HG02970 (cell line): ENCODE measurements around the gene PIGU.
"Not testable (repeated sequence)": the region's sequence is repeated elsewhere in the genome, so short reads cannot be mapped to it uniquely, and the experiment has no call there.

Experiments used
- ATAC-seq: cut with Tn5 transposase; IDR thresholded peaks from one replicate; pipeline ENCODE4 v1.9.1; 2021; ENCODE audit warnings: mild to moderate bottlenecking, moderate library complexity, moderate number of reproducible peaks; ENCODE audit not compliant: unreplicated experiment, low FRiP score

PIGU gene, protein sequence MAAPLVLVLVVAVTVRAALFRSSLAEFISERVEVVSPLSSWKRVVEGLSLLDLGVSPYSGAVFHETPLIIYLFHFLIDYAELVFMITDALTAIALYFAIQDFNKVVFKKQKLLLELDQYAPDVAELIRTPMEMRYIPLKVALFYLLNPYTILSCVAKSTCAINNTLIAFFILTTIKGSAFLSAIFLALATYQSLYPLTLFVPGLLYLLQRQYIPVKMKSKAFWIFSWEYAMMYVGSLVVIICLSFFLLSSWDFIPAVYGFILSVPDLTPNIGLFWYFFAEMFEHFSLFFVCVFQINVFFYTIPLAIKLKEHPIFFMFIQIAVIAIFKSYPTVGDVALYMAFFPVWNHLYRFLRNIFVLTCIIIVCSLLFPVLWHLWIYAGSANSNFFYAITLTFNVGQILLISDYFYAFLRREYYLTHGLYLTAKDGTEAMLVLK

DNA sequence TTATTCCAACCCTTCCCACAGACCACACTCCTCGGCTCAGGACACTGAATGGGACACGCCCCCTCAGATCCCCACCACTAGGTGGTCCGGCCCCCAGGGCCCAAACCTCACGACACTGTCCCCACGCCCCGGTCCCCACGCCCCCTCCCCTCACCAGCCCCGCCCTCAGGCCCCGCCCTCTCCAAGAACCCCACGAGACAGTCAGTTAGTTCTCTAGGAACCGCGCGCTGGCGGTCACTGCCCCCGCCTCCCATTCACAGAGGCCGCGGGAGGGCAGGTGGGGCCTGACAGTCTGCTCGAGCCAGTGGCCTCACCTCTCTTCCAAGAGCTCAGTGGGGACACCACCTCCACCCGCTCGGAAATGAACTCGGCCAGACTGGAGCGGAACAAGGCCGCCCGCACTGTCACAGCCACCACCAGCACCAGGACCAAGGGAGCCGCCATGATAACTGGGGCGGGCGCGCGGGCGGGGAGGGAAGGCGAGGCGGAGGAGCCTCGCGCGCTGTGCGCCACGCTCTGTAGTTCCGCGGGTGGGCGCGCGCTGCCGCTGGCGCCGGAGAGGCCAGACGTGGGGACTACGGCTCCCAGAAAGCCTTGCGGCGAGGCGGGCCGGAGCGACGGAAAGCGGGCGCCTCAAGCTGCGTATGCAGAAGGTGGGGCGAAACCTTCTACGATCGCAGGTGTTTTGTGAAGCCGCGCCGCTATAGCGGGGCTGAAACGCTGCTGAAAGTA, at the start of gene PIGU:
PIGU (minus strand) TSS at position 451 of the 732 bp plus-strand sequence; CDS start at position 444, 7 bp downstream.
- peak; percentile 99 for ATAC-seq

- no peak for ATAC-seq
Observed at GRCh38 chr20:34724172-34724571, 47.3 kb upstream of the PIGU start.

GRCh38 chr20:34722560-34722959, 45.7 kb upstream of the PIGU start:
- not testable (repeated sequence) for ATAC-seq

DNA sequence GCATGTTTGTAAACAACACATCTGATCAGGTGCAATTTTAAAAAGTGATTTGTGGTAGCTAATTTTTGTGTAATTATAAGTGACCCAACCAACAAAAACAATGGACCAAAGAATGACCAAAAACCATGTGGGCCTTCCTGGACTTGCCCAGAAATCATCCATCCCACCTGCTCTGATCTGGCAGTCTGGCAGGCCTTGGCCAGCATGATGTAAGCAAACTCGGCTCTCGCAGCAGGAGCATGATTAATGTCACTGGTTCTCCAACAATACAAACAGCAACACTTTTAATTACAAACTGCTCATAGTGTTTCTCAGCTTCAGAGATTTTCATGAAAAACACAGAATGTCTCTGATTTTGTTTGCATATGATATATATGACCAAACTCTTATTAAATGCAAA, 43.4 kb upstream of the PIGU start:
- no peak for ATAC-seq

DNA sequence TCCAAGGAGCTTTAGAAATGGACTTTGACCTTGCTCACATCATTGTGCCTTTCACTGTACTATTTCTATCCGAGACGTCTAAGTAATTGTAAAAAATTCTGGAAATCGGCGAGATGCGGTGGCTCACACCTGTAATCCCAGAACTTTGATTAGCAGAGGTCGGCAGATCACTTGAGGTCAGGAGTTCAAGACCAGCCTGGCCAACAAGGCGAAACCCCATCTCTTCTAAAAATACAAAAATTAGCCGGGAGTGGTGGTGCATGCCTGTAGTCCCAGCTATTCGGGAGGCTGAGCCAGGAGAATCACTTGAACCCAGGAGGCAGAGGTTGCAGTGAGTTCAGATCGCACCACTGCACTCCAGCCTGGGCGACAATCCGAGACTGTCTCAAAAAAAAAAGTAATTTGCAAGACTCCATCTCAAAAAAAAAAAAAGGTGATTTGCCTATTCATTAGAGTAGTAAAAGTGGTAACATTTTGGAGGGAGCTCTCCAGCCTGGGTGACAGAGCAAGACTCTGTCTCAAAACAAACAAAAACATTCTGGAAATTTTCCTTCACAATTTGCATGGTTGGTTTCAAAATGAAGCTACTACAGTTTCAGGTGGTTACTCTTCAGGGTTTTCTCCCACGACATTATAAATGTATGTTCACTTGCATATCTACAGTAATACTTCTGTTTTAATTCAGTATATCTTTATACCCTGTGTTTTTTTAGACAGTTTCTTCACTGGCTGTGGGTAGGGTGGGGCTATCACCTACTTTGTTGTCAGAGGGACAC, 42.5 kb upstream of the PIGU start:
- ATAC-seq: peak; percentile 86

GRCh38 chr20:34717230-34718095, 40.6 kb upstream of the PIGU start:
- ATAC-seq: no peak

DNA sequence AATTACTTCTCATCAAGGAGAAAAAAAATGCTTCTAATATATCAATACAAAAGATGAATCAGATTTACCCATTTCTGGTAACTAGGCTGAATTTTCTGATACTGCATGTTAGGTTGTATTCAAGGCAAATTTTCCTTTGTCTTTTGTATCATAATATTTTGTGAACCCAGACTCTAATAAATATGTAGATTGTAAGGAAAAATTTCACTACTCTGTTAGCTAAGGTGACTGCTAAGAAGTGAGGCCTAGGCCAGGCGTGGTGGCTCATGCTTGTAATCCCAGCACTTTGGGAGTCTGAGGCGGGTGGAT, 40.0 kb upstream of the PIGU start:
- no peak for ATAC-seq

- no peak for ATAC-seq
Observed at GRCh38 chr20:34715384-34715783, 38.5 kb upstream of the PIGU start.

- not testable (repeated sequence) for ATAC-seq
Observed at GRCh38 chr20:34713944-34714515, 37.1 kb upstream of the PIGU start.

DNA sequence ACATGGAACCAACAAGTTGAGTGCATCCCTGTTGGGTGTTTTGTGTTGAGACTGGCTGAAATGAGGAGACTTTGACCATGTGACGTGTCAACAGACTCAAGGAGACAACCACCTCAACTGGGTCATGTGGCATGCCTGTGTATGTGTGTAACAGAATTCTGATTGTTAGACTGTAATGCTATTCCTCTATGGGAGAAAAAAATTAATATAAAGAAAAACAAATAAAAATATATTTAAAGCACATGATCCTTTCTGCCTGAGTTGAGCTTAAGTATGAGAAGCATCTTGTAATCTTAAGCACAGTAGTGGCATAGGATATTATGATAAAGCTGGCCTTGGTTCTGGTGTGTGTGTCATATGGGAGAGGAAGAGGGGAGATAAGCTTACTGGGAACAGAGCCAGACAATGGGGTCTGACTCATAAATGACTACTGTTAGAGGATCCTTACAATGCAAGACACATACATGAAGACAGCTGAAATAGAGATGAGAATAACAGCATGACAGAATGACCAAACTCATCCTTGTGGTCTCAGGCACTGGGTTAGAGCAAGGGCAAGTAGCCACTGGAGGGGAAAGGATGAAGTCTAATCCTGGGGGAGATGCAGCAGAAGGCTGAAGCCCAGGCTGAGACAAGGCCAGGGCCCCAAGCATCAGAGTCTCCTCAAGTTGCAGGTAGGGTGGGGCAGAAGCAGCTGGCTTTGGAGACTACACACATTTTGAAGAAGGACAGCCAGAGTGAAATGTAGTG, 36.5 kb upstream of the PIGU start:
- ATAC-seq: no peak

DNA sequence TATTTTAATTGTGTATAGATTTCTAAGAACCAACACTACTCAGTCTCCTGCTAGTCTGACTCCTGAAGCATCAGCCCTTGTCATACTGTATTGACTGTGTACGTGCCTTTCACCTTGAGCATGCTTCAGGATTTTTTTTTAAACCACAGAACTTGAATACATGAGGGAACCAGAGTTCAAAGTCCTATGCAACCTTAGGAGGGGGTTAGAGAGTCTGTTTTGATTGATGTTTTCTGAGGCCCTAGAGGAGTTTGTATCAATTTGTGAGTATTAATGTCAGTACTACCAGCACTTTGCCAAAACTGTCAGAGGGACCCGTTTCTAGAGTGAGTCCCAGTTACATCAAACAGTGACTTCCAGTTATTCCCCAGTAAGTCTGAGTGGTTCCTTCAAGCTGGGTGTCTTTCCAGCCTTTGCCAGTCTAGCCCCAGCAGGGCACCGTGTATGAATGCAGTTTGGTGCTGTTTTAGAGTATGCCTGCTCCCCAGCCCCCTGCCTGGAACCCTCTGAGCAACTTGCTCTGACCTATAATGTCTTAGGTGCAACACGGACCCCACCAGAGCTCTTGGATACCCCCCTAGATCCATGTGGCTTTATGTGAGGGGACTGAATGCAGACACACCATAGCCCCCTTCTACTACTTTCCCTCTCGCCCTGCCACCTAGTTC, 35.8 kb upstream of the PIGU start:
- ATAC-seq: no peak

GRCh38 chr20:34711813-34712430, 35.0 kb upstream of the PIGU start:
- no peak for ATAC-seq

GRCh38 chr20:34710861-34711574, 34.1 kb upstream of the PIGU start:
- no peak for ATAC-seq

DNA sequence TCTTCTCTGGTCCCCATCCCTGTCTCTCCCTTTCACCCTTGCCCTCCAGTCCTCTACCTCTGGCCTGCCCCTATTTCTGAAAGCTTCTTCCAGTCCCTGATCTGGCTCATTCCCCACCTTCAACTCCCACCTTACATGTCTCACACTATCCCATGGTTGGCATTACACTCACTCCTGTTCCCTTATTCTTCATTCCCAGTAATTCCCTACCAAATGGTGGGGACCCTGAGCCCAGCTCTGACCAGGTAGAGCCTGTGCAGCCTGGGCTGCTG, 33.6 kb upstream of the PIGU start:
- ATAC-seq: no peak

GRCh38 chr20:34709831-34710567, 33.1 kb upstream of the PIGU start:
- ATAC-seq: peak; percentile 33

DNA sequence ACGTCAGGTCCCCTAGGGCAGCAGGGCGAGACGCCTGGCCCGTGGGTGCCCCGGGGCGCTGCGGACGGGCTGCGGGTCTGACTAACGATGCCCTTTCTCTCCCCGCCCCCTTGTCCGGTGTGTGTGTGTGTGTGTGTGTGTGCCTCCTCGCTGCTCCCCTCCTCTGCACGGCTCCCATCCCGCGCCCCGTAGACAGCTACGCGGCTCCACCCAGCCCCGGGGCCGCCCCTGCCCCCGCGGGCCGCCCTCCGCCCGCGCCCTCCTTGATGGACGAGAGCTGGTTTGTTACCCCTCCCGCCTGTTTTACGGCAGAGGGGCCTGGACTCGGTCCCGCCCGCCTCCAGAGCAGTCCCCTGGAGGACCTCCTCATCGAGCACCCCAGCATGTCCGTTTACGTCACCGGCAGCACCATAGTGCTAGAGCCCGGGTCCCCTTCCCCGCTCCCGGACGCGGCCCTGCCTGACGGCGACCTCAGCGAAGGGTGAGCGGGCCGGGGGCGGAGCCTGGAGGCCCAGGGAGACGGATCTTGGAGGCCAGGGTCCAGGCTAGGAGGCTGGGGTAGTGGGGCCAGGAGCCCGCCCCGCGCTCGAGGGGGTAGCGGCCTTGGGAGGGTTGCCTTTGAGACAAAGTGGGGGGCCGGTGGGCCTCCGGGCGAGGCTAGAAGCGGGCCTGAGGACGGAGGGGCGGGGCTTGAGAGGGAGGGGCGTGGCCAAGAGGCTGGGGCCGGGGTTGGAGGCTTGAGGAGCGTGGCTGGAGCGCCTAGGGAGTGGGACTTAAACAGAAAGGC, 32.3 kb upstream of the PIGU start:
- ATAC-seq: peak; percentile 40
